A549 (cell line): ENCODE data around the gene ROBO1. TPM values are rescaled to one million over a fixed set of nuclear protein-coding genes. Genes with fewer than 3 reads are reported as not detected.

Source experiments
- ATAC-seq, 2 experiments: fragments of 200-7000 bp in 1 of 2; fragments of >200 bp in 1 of 2; cut with Nextera tagmentation in 1 of 2; cut with Tn5 transposase in 1 of 2; 3 replicates each; pipeline versions ENCODE4 v1.8.0 to v1.9.1; 2018 to 2020; ENCODE audit warnings: mild to moderate bottlenecking in 1 of 2, moderate library complexity in 1 of 2
- CTCF ChIA-PET: fragments of 300-600 bp; sonication (Branson Sonifier 250); formaldehyde crosslinking; extraction: SDS; loops from one replicate; lab custom pipeline; 2021; ENCODE audit warnings: antibody characterized with exemption, inconsistent platforms; lab: Yijun Ruan, JAX
- POLR2A ChIA-PET: fragments of 350-600 bp; formaldehyde crosslinking; extraction: SDS; loops from one replicate; lab custom pipeline; 2021; ENCODE audit warnings: antibody characterized with exemption, inconsistent platforms; lab: Yijun Ruan, JAX
- DNase-seq, 2 experiments: peaks; one replicate each; pipeline versions ENCODE4 v3.0.0 to v3.0.0-alpha.2; 2011 to 2016; ENCODE audit warnings: low read depth in 1 of 2, low spot score in 1 of 2
- FAIRE-seq: peaks from 2 replicates; lab custom pipeline; 2011; peaks lifted over from hg19 to GRCh38; lab: Jason Lieb, UNC
- H3K27ac ChIP-seq, 2 experiments: fragments of >200 bp; sonication (Bioruptor Twin); formaldehyde crosslinking; 3 replicates each; pipeline ENCODE4 v1.5.1; 2016 to 2017
- H3K4me1 ChIP-seq: fragments of >200 bp; sonication (Bioruptor Twin); formaldehyde crosslinking; 3 replicates; pipeline ENCODE4 v1.6.1; 2016
- H3K4me2 ChIP-seq: fragments of >200 bp; sonication (Bioruptor Twin); formaldehyde crosslinking; 3 replicates; pipeline ENCODE4 v1.6.1; 2016
- H3K4me3 ChIP-seq: fragments of >200 bp; sonication (Bioruptor Twin); formaldehyde crosslinking; 3 replicates; pipeline ENCODE4 v1.5.1; 2016
- H3K9me3 ChIP-seq: fragments of >200 bp; sonication (Bioruptor Twin); formaldehyde crosslinking; 3 replicates; pipeline ENCODE4 v1.6.1; 2016
- BCL3 ChIP-seq: fragments of >200 bp; sonication (Bioruptor Twin); formaldehyde crosslinking; IDR thresholded peaks from 3 replicates; pipeline ENCODE4 v1.6.1; 2016
- BHLHE40 ChIP-seq: IDR thresholded peaks from 2 replicates; pipeline ENCODE4 v1.6.1; 2012; ENCODE audit warnings: low read depth, low read length, inconsistent platforms
- CHD2 ChIP-seq: fragments of 150-350 bp; IDR thresholded peaks from 2 replicates; pipeline ENCODE4 v1.6.1; 2014; ENCODE audit warnings: low read length; ENCODE audit not compliant: partially characterized antibody
- CTCF ChIP-seq: fragments of >200 bp; sonication (Bioruptor Twin); formaldehyde crosslinking; IDR thresholded peaks from 3 replicates; pipeline ENCODE4 v1.5.1; 2016
- EHF ChIP-seq: fragments of 250-450 bp; sonication (Bioruptor Pico); IDR thresholded peaks from 2 replicates; pipeline ENCODE4 v1.5.0; 2020; ENCODE audit warnings: mild to moderate bottlenecking
- ELK1 ChIP-seq: fragments of 150-350 bp; IDR thresholded peaks from 2 replicates; pipeline ENCODE4 v1.6.1; 2014; ENCODE audit warnings: low read depth, mild to moderate bottlenecking, low read length
- EP300 ChIP-seq, 2 experiments: fragments of >200 bp; sonication (Bioruptor Twin); formaldehyde crosslinking; IDR thresholded peaks; 2 replicates in 1 of 2; 3 replicates in 1 of 2; pipeline ENCODE4 v1.6.1; 2016 to 2017
- ESRRA ChIP-seq: fragments of 150-350 bp; IDR thresholded peaks from 2 replicates; pipeline ENCODE4 v1.6.1; 2014; ENCODE audit warnings: mild to moderate bottlenecking, low read length, borderline replicate concordance
- FOXS1 ChIP-seq: fragments of 250-450 bp; sonication (Bioruptor Pico); IDR thresholded peaks from 2 replicates; pipeline ENCODE4 v1.5.0; 2020; ENCODE audit warnings: mild to moderate bottlenecking, moderate library complexity
- GATA3 ChIP-seq: IDR thresholded peaks from 2 replicates; pipeline ENCODE4 v1.6.1; 2012; ENCODE audit warnings: borderline replicate concordance
- HDAC2 ChIP-seq: fragments of 200-600 bp; sonication (generic); IDR thresholded peaks from 2 replicates; pipeline ENCODE4 v1.6.1; 2016
- JUN ChIP-seq, 2 experiments: fragments of >200 bp; sonication (Bioruptor Twin); formaldehyde crosslinking; IDR thresholded peaks; 2 replicates in 1 of 2; 3 replicates in 1 of 2; pipeline ENCODE4 v1.6.1; 2016 to 2017
- NPAS2 ChIP-seq: fragments of 250-450 bp; sonication (Bioruptor Pico); IDR thresholded peaks from 2 replicates; pipeline ENCODE4 v1.8.0; 2022; ENCODE audit warnings: mild to moderate bottlenecking, moderate library complexity, borderline replicate concordance
- PHF8 ChIP-seq: fragments of 200-600 bp; sonication (generic); IDR thresholded peaks from 2 replicates; pipeline ENCODE4 v1.6.1; 2016; ENCODE audit warnings: low read depth, mild to moderate bottlenecking, antibody characterized with exemption, moderate library complexity, borderline replicate concordance
- POLR2AphosphoS2 ChIP-seq: conservative IDR thresholded peaks from 2 replicates; pipeline ENCODE4 v1.6.1; 2012; ENCODE audit warnings: low read length, improper control_type of control experiment, inconsistent platforms
- RCOR1 ChIP-seq: fragments of 150-350 bp; IDR thresholded peaks from 2 replicates; pipeline ENCODE4 v1.6.1; 2014; ENCODE audit warnings: antibody characterized with exemption, low read length, low read depth
- RNF2 ChIP-seq: fragments of 200-600 bp; sonication (generic); IDR thresholded peaks from 2 replicates; pipeline ENCODE4 v1.6.1; 2016; ENCODE audit warnings: low read depth, mild to moderate bottlenecking, antibody characterized with exemption, moderate library complexity, borderline replicate concordance
- SMC3 ChIP-seq: fragments of >200 bp; sonication (Bioruptor Twin); formaldehyde crosslinking; IDR thresholded peaks from 3 replicates; pipeline ENCODE4 v1.6.1; 2018; ENCODE audit warnings: inconsistent platforms
- SREBF2 ChIP-seq: fragments of 450-650 bp; IDR thresholded peaks from 2 replicates; pipeline ENCODE4 v1.6.1; 2014; ENCODE audit warnings: mild to moderate bottlenecking, moderate library complexity
- TFCP2L1 ChIP-seq: fragments of 250-450 bp; sonication (Bioruptor Pico); IDR thresholded peaks from 2 replicates; pipeline ENCODE4 v1.5.0; 2021; ENCODE audit warnings: mild to moderate bottlenecking
- USF2 ChIP-seq: fragments of 450-650 bp; IDR thresholded peaks from 2 replicates; pipeline ENCODE4 v1.6.1; 2014; ENCODE audit warnings: antibody characterized with exemption
- ZNF302 ChIP-seq: fragments of 250-450 bp; sonication (Bioruptor Pico); IDR thresholded peaks from 2 replicates; pipeline ENCODE4 v1.9.0; 2021; ENCODE audit warnings: inconsistent platforms, mild to moderate bottlenecking, moderate library complexity
- WGBS: methylation state at CpG from one replicate; pipeline ENCODE4 v1.1.6; 2017; ENCODE audit errors: missing lambda C conversion rate; 5-methylcytosine and 5-hydroxymethylcytosine counted together
- polyA plus RNA-seq, 4 experiments: library from polyadenylated mRNA; depleted of rRNA in 3 of 4; stranded (reverse); fragments of >200 nt; fragmentation: RNase III in 1 of 4; extraction: RNeasy Plus Mini Kit Qiagen cat#74134 plus additional on column Dnase treatment in 1 of 4; gene quantifications; 2 replicates in 3 of 4; 3 replicates in 1 of 4; pipeline ENCODE4 v1.2.3, GENCODE V29; 2011 to 2017

Gene ROBO1
- polyA plus RNA-seq, 2 of the 4 experiments (the other 2 are of a cell fraction) = 25.3 to 35.6 TPM

- ChIA-PET CTCF (no interaction called here), POLR2A (no interaction called here)
- Histone ChIP-seq H3K9me3 (no peaks in the 10 kb centered on the region), H3K27ac (no peak overlapping the region), H3K4me3 (no peak overlapping the region), H3K4me2 (no peak overlapping the region), H3K4me1 (no peaks in the 10 kb centered on the region)
- TF ChIP-seq FOXS1 (CRISPR knock-in tag) = no peak
- no peak for ATAC-seq
- DNase-seq = no peak
- FAIRE-seq = no peak
- 19% methylated on average over 2 of the region's 2 CpGs for WGBS
Measured at GRCh38 chr3:79597709-79598108, 170.1 kb downstream of the ROBO1 start.

- Histone ChIP-seq H3K9me3 (no peaks in the 10 kb centered on the region), H3K4me2 (no peak overlapping the region), H3K27ac (no peak overlapping the region), H3K4me3 (no peak overlapping the region), H3K4me1 (no peaks in the 10 kb centered on the region)
- FAIRE-seq (no peak), ATAC-seq (no peak), DNase-seq (no peak)
- POLR2A ChIA-PET = no interaction called here
- TF ChIP-seq SREBF2 (no peak), NPAS2 (CRISPR knock-in tag) (no peak), EHF (CRISPR knock-in tag) (no peak), BCL3 (no peak), RCOR1 (no peak), JUN (IDR thresholded peaks at IDR 0.05) (no peak), GATA3 (no peak), RNF2 (no peak), POLR2AphosphoS2 (no peak), FOXS1 (CRISPR knock-in tag) (no peak)
- CTCF ChIA-PET = no interaction called here
Measured at GRCh38 chr3:79587150-79587549, 180.6 kb downstream of the ROBO1 start.

- CTCF ChIA-PET = no interaction called here
- no peaks in the 10 kb centered on the region for H3K4me1 ChIP-seq
- no peak overlapping the region for H3K27ac ChIP-seq
- no peak for FAIRE-seq
- H3K4me2 ChIP-seq = no peak overlapping the region
- H3K9me3 ChIP-seq = no peaks in the 10 kb centered on the region
- POLR2A ChIA-PET = no interaction called here
- H3K4me3 ChIP-seq = no peak overlapping the region
- no peak for TF ChIP-seq PHF8
- no peak for TF ChIP-seq JUN (IDR thresholded peaks at IDR 0.05)
- no peak for TF ChIP-seq ESRRA
- TF ChIP-seq POLR2AphosphoS2 = no peak
- TF ChIP-seq ELK1 = no peak
- TF ChIP-seq ZNF302 (CRISPR knock-in tag) = no peak
- no peak for TF ChIP-seq USF2
- TF ChIP-seq TFCP2L1 = no peak
- TF ChIP-seq EP300 (IDR thresholded peaks at IDR 0.05) = no peak
- TF ChIP-seq CTCF = no peak
- TF ChIP-seq HDAC2 = no peak
- no peak for TF ChIP-seq GATA3
- TF ChIP-seq NPAS2 (CRISPR knock-in tag) = no peak
- no peak for TF ChIP-seq EHF (CRISPR knock-in tag)
- TF ChIP-seq SMC3 = no peak
- no peak for TF ChIP-seq BHLHE40
- no peak for TF ChIP-seq CHD2
- no peak for ATAC-seq
- DNase-seq = no peak
Measured at GRCh38 chr3:79586232-79586631, 181.6 kb downstream of the ROBO1 start.
